ENCODE measurements around the gene GLOD4. TPM values are rescaled to one million over a fixed set of nuclear protein-coding genes. Genes with fewer than 3 reads are reported as not detected.
"Not testable (repeated sequence)": the region's sequence is repeated elsewhere in the genome, so short reads cannot be mapped to it uniquely, and the experiment has no call there.

The GLOD4 gene
- total RNA-seq, 1 donor from 2014 or later, result 59.4 TPM

- no peak for DNase-seq (ENCODE audit: low spot score)
Observed at GRCh38 chr17:802901-803881, 21.1 kb upstream of the GLOD4 start.

- no peak for DNase-seq (ENCODE audit: low spot score)
Observed at GRCh38 chr17:802481-802880, 20.4 kb upstream of the GLOD4 start.

GRCh38 chr17:801660-802059 is 19.6 kb upstream of the GLOD4 start:
- DNase-seq (ENCODE audit: low spot score), result no peak

- no peak for DNase-seq (ENCODE audit: low spot score)
Observed at GRCh38 chr17:800446-801242, 18.6 kb upstream of the GLOD4 start.

- no peak for DNase-seq (ENCODE audit: low spot score)
Observed at GRCh38 chr17:799261-799660, 17.2 kb upstream of the GLOD4 start.

GRCh38 chr17:798246-798645 is 16.2 kb upstream of the GLOD4 start:
- no peak for DNase-seq (ENCODE audit: low spot score)

GRCh38 chr17:797236-797840 is 15.3 kb upstream of the GLOD4 start:
- no peak for DNase-seq (ENCODE audit: low spot score)

- DNase-seq (ENCODE audit: low spot score), result no peak
Observed at GRCh38 chr17:796609-797008, 14.5 kb upstream of the GLOD4 start.

GRCh38 chr17:795721-796120 is 13.6 kb upstream of the GLOD4 start:
- no peak for DNase-seq (ENCODE audit: low spot score)

GRCh38 chr17:795276-795675 is 13.2 kb upstream of the GLOD4 start:
- no peak for DNase-seq (ENCODE audit: low spot score)

- DNase-seq (ENCODE audit: low spot score), result peak; percentile 78
Observed at GRCh38 chr17:794876-795275, 12.8 kb upstream of the GLOD4 start.

- no peak for DNase-seq (ENCODE audit: low spot score)
Observed at GRCh38 chr17:792277-792676, 10.2 kb upstream of the GLOD4 start.

GRCh38 chr17:791829-792228 is 9.7 kb upstream of the GLOD4 start:
- DNase-seq (ENCODE audit: low spot score), result no peak

GRCh38 chr17:790874-791247 is 8.8 kb upstream of the GLOD4 start:
- not testable (repeated sequence) for DNase-seq (ENCODE audit: low spot score)

GRCh38 chr17:789931-790873 is 8.1 kb upstream of the GLOD4 start:
- not testable (repeated sequence) for DNase-seq (ENCODE audit: low spot score)

- DNase-seq (ENCODE audit: low spot score), result no peak
Observed at GRCh38 chr17:789160-789840, 7.2 kb upstream of the GLOD4 start.

GRCh38 chr17:788551-788950 is 6.5 kb upstream of the GLOD4 start:
- no peak for DNase-seq (ENCODE audit: low spot score)

- DNase-seq (ENCODE audit: low spot score), result no peak
Observed at GRCh38 chr17:787641-788221, 5.7 kb upstream of the GLOD4 start.

GRCh38 chr17:785901-786300 is 3.8 kb upstream of the GLOD4 start:
- DNase-seq (ENCODE audit: low spot score), result not testable (repeated sequence)

- DNase-seq (ENCODE audit: low spot score), result no peak
Observed at GRCh38 chr17:784143-784542, 2.1 kb upstream of the GLOD4 start.

All from mucosa of gallbladder (tissue), 1 donor.